Neural cell (in vitro differentiated cells): ENCODE measurements around the gene KRTAP5-6. TPM values are rescaled to one million over a fixed set of nuclear protein-coding genes. Genes with fewer than 3 reads are reported as not detected.

Source experiments
- H2AFZ ChIP-seq: fragments of 200-600, 300-800 bp; sonication (generic), shearing (Covaris generic); 2 replicates; pipeline ENCODE4 v1.6.0; 2014; ENCODE audit warnings: low read depth, mild to moderate bottlenecking, antibody characterized with exemption, low read length, moderate library complexity
- H3F3A ChIP-seq: fragments of 200-600 bp; shearing (Covaris generic); 2 replicates; pipeline ENCODE4 v1.6.1; 2016; ENCODE audit warnings: mild to moderate bottlenecking, moderate library complexity, mixed read lengths, antibody characterized with exemption, low read length; ENCODE audit not compliant: insufficient read depth, poor library complexity, severe bottlenecking
- H3K27ac ChIP-seq: fragments of 200-600, 300-800 bp; sonication (generic), shearing (Covaris generic); 2 replicates; pipeline ENCODE4 v1.5.1; 2014; ENCODE audit warnings: mild to moderate bottlenecking, low read length, moderate library complexity
- H3K27me3 ChIP-seq: fragments of 300-800, 200-600 bp; sonication (generic), shearing (Covaris generic); 2 replicates; pipeline ENCODE4 v1.6.0; 2014; ENCODE audit warnings: mild to moderate bottlenecking, low read depth, low read length, moderate library complexity; ENCODE audit not compliant: insufficient read depth
- H3K36me3 ChIP-seq: fragments of 300-800, 200-600 bp; sonication (generic), shearing (Covaris generic); 2 replicates; pipeline ENCODE4 v1.5.1; 2014; ENCODE audit warnings: mild to moderate bottlenecking, antibody characterized with exemption, low read length, moderate library complexity; ENCODE audit not compliant: insufficient read depth
- H3K4me2 ChIP-seq: fragments of 300-800, 200-600 bp; sonication (generic), shearing (Covaris generic); 2 replicates; pipeline ENCODE4 v1.6.0; 2014; ENCODE audit warnings: mild to moderate bottlenecking, low read length
- H3K4me3 ChIP-seq: fragments of 300-800, 200-600 bp; sonication (generic), shearing (Covaris generic); 2 replicates; pipeline ENCODE4 v1.5.1; 2014; ENCODE audit warnings: mild to moderate bottlenecking, low read length, moderate library complexity
- H3K79me2 ChIP-seq: fragments of 200-600 bp; shearing (Covaris generic); replicated peaks from 2 replicates; pipeline ENCODE4 v1.6.0; 2014; ENCODE audit warnings: mild to moderate bottlenecking, low read length, moderate library complexity; ENCODE audit not compliant: insufficient read depth
- H3K9ac ChIP-seq: fragments of 300-800, 200-600 bp; sonication (generic), shearing (Covaris generic); 2 replicates; pipeline ENCODE4 v1.6.1; 2016; ENCODE audit warnings: mild to moderate bottlenecking, low read length, mixed read lengths
- H3K9me2 ChIP-seq: fragments of 200-600 bp; shearing (Covaris generic); 2 replicates; pipeline ENCODE4 v1.6.1; 2016; ENCODE audit warnings: mild to moderate bottlenecking, low read length, mixed read lengths; ENCODE audit not compliant: insufficient read depth
- H3K9me3 ChIP-seq: fragments of 200-600, 300-800 bp; sonication (generic), shearing (Covaris generic); 2 replicates; pipeline ENCODE4 v1.6.1; 2016; ENCODE audit warnings: mild to moderate bottlenecking, mixed run types, low read length, moderate library complexity, mixed read lengths
- H4K20me1 ChIP-seq: fragments of 200-600 bp; shearing (Covaris generic); 2 replicates; pipeline ENCODE4 v1.6.1; 2016; ENCODE audit warnings: mild to moderate bottlenecking, mixed run types; ENCODE audit not compliant: insufficient read depth
- EP300 ChIP-seq: fragments of 450-650 bp; conservative IDR thresholded peaks from 2 replicates; pipeline ENCODE4 v1.6.1; 2014; ENCODE audit warnings: antibody characterized with exemption, mild to moderate bottlenecking, moderate library complexity; ENCODE audit not compliant: poor library complexity, severe bottlenecking
- EZH2 ChIP-seq: fragments of 200-600, 300-800 bp; shearing (Covaris generic), sonication (generic); IDR thresholded peaks from 2 replicates; pipeline ENCODE4 v1.6.1; 2014; ENCODE audit warnings: antibody characterized with exemption, low read length, borderline replicate concordance, mild to moderate bottlenecking; ENCODE audit not compliant: insufficient read depth, poor library complexity, severe bottlenecking
- MXI1 ChIP-seq: fragments of 450-650 bp; conservative IDR thresholded peaks from 2 replicates; pipeline ENCODE4 v1.6.1; 2014; ENCODE audit warnings: antibody characterized with exemption, mild to moderate bottlenecking; ENCODE audit not compliant: poor library complexity, severe bottlenecking
- POLR2AphosphoS5 ChIP-seq: IDR thresholded peaks from 2 replicates; pipeline ENCODE4 v1.6.1; 2012
- RAD21 ChIP-seq: fragments of 450-650 bp; conservative IDR thresholded peaks from 2 replicates; pipeline ENCODE4 v1.6.1; 2014; ENCODE audit warnings: antibody characterized with exemption, mild to moderate bottlenecking, moderate library complexity
- SMC3 ChIP-seq: fragments of 450-650 bp; conservative IDR thresholded peaks from 2 replicates; pipeline ENCODE4 v1.6.1; 2014; ENCODE audit warnings: antibody characterized with exemption, mild to moderate bottlenecking, moderate library complexity; ENCODE audit not compliant: poor library complexity
- TAF1 ChIP-seq: IDR thresholded peaks from 2 replicates; pipeline ENCODE4 v1.6.1; 2012; ENCODE audit warnings: low read depth
- polyA plus RNA-seq: library from polyadenylated mRNA; depleted of rRNA; stranded (reverse); fragments of >200 nt; gene quantifications from 2 replicates; pipeline ENCODE4 v1.2.3, GENCODE V29; 2014
- TF ChIP-seq, protein P1 (sequence below): fragments of 450-650 bp; IDR thresholded peaks from 2 replicates; pipeline ENCODE4 v1.5.1; 2014; ENCODE audit warnings: antibody characterized with exemption, mild to moderate bottlenecking, moderate library complexity; ENCODE audit not compliant: poor library complexity, severe bottlenecking
- TF ChIP-seq, protein P2 (sequence below): IDR thresholded peaks from 2 replicates; pipeline ENCODE4 v1.6.1; 2012; ENCODE audit warnings: borderline replicate concordance

KRTAP5-6 gene
- polyA plus RNA-seq, 1 donor from 2014 or later, result not detected

DNA sequence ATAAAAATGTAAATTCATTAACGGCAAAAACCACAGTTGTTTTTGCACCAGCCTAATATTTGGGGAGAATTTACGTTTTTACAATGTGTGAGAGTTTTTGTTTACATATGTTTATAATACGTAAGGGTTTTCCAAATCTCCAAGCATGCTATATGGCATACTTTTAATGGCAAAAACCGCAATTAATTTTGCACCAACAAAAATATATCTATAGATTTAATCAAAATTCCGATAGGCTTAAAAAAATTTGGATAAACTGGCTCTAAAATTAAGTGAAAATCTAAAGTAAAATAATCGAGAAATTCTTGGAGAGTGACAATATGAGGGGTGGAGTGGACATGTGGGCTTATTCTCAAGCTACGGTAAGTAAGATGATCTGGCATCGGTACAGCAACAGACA, 22.8 kb downstream of the KRTAP5-6 start:
- H3K4me3 ChIP-seq, result no peak overlapping the region
- no peaks in the 10 kb centered on the region for H3K27me3 ChIP-seq
- no peak overlapping the region for H3K4me2 ChIP-seq
- H3K27ac ChIP-seq, result no peak overlapping the region
- no peaks in the 10 kb centered on the region for H3K9me2 ChIP-seq
- no peaks in the 10 kb centered on the region for H3K9me3 ChIP-seq
- H3K36me3 ChIP-seq, result no peaks in the 10 kb centered on the region
- TF ChIP-seq SMC3, result no peak
- TF ChIP-seq, protein P1, sequence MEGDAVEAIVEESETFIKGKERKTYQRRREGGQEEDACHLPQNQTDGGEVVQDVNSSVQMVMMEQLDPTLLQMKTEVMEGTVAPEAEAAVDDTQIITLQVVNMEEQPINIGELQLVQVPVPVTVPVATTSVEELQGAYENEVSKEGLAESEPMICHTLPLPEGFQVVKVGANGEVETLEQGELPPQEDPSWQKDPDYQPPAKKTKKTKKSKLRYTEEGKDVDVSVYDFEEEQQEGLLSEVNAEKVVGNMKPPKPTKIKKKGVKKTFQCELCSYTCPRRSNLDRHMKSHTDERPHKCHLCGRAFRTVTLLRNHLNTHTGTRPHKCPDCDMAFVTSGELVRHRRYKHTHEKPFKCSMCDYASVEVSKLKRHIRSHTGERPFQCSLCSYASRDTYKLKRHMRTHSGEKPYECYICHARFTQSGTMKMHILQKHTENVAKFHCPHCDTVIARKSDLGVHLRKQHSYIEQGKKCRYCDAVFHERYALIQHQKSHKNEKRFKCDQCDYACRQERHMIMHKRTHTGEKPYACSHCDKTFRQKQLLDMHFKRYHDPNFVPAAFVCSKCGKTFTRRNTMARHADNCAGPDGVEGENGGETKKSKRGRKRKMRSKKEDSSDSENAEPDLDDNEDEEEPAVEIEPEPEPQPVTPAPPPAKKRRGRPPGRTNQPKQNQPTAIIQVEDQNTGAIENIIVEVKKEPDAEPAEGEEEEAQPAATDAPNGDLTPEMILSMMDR, result no peak
- no peak for TF ChIP-seq POLR2AphosphoS5
- no peak for TF ChIP-seq MXI1
- no peak for TF ChIP-seq RAD21
- no peak for TF ChIP-seq EP300
- TF ChIP-seq, protein P2, sequence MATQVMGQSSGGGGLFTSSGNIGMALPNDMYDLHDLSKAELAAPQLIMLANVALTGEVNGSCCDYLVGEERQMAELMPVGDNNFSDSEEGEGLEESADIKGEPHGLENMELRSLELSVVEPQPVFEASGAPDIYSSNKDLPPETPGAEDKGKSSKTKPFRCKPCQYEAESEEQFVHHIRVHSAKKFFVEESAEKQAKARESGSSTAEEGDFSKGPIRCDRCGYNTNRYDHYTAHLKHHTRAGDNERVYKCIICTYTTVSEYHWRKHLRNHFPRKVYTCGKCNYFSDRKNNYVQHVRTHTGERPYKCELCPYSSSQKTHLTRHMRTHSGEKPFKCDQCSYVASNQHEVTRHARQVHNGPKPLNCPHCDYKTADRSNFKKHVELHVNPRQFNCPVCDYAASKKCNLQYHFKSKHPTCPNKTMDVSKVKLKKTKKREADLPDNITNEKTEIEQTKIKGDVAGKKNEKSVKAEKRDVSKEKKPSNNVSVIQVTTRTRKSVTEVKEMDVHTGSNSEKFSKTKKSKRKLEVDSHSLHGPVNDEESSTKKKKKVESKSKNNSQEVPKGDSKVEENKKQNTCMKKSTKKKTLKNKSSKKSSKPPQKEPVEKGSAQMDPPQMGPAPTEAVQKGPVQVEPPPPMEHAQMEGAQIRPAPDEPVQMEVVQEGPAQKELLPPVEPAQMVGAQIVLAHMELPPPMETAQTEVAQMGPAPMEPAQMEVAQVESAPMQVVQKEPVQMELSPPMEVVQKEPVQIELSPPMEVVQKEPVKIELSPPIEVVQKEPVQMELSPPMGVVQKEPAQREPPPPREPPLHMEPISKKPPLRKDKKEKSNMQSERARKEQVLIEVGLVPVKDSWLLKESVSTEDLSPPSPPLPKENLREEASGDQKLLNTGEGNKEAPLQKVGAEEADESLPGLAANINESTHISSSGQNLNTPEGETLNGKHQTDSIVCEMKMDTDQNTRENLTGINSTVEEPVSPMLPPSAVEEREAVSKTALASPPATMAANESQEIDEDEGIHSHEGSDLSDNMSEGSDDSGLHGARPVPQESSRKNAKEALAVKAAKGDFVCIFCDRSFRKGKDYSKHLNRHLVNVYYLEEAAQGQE, result no peak
- TF ChIP-seq EZH2, result no peak
- no peak for TF ChIP-seq TAF1
- H3F3A ChIP-seq, result no peaks in the 10 kb centered on the region
- no peak overlapping the region for H3K9ac ChIP-seq
- H3K79me2 ChIP-seq, result no peaks in the 10 kb centered on the region
- no peaks in the 10 kb centered on the region for H4K20me1 ChIP-seq
- H2AFZ ChIP-seq, result no peak overlapping the region

DNA sequence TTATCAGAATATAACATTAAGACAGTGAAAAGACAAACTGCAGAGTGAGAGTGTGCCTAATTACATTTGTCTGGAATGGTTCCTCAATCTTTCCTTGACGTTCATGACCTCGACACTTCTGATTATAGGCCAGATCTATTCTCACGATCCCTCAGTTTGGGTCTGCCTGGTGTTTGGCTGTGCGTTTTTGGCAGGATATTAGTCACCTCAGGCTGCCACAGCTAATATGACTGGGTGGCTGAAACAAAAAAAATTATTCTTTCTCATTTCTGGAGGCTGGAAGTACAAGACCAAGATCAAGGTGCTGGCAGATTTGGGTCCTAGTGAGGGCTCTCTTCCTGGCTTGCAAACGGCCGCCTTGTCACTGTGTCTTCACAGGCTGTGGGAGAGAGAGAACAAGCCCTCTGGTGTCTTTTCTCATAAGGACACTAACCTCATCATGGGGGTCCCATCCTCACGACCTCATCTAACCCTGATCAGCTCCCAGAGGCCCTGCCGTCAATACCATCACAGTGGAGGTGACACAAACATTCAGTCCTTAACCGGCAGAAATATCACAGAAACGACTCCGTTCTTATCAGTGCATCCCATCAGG, 30.2 kb downstream of the KRTAP5-6 start:
- H3K27ac ChIP-seq, result no peak overlapping the region
- H3K27me3 ChIP-seq, result no peaks in the 10 kb centered on the region
- no peaks in the 10 kb centered on the region for H3K36me3 ChIP-seq
- H3K9me2 ChIP-seq, result no peaks in the 10 kb centered on the region
- no peak for TF ChIP-seq SMC3
- no peak overlapping the region for H3K4me2 ChIP-seq
- no peaks in the 10 kb centered on the region for H4K20me1 ChIP-seq
- H3K9ac ChIP-seq, result no peak overlapping the region
- no peak overlapping the region for H3K4me3 ChIP-seq
- H2AFZ ChIP-seq, result no peak overlapping the region
- H3F3A ChIP-seq, result no peaks in the 10 kb centered on the region
- H3K79me2 ChIP-seq, result no peaks in the 10 kb centered on the region
- H3K9me3 ChIP-seq, result no peaks in the 10 kb centered on the region

DNA sequence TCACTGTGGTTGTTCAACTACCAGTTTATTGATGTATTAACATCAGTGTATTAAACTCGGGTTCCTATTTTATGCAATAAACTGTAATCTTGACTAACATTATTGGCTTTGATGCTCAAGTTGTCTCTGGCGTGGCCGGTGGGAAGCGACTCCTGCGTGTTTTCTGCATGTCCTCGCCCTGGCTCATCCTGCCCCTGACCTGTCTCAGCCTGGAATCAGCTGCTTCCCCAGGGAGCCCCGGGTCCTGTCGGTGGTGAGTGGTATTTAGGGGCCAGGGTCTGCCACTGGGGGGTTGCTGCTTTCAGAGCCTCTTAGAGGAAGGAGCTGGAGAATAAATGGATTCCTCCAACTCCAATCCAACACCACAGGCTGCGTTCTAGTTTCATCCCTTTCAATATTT, 30.9 kb downstream of the KRTAP5-6 start:
- H3K9me3 ChIP-seq, result no peaks in the 10 kb centered on the region
- H3K79me2 ChIP-seq, result no peaks in the 10 kb centered on the region
- no peaks in the 10 kb centered on the region for H3F3A ChIP-seq
- TF ChIP-seq RAD21, result no peak
- no peak for TF ChIP-seq SMC3
- TF ChIP-seq EZH2, result no peak
- TF ChIP-seq MXI1, result no peak
- TF ChIP-seq, protein P2, result no peak
- TF ChIP-seq, protein P1, result no peak
- no peak for TF ChIP-seq EP300
- no peak for TF ChIP-seq POLR2AphosphoS5
- TF ChIP-seq TAF1, result no peak
- no peaks in the 10 kb centered on the region for H4K20me1 ChIP-seq
- no peak overlapping the region for H3K4me3 ChIP-seq
- H3K27me3 ChIP-seq, result no peaks in the 10 kb centered on the region
- no peak overlapping the region for H3K4me2 ChIP-seq
- H3K36me3 ChIP-seq, result no peaks in the 10 kb centered on the region
- no peak overlapping the region for H3K27ac ChIP-seq
- no peak overlapping the region for H2AFZ ChIP-seq
- no peak overlapping the region for H3K9ac ChIP-seq
- no peaks in the 10 kb centered on the region for H3K9me2 ChIP-seq
